CD4-positive, alpha-beta T cell treated with Interleukin-2 at 100 ng/mL for 4 hours (primary cell): ENCODE results near the gene COMP.
"Not testable (repeated sequence)": the region's sequence is repeated elsewhere in the genome, so short reads cannot be mapped to it uniquely, and the experiment has no call there.

Source experiments
- DNase-seq: peaks from one replicate; pipeline ENCODE4 v3.0.0-alpha.2; 2020; ENCODE audit warnings: low spot score

The COMP gene

DNA sequence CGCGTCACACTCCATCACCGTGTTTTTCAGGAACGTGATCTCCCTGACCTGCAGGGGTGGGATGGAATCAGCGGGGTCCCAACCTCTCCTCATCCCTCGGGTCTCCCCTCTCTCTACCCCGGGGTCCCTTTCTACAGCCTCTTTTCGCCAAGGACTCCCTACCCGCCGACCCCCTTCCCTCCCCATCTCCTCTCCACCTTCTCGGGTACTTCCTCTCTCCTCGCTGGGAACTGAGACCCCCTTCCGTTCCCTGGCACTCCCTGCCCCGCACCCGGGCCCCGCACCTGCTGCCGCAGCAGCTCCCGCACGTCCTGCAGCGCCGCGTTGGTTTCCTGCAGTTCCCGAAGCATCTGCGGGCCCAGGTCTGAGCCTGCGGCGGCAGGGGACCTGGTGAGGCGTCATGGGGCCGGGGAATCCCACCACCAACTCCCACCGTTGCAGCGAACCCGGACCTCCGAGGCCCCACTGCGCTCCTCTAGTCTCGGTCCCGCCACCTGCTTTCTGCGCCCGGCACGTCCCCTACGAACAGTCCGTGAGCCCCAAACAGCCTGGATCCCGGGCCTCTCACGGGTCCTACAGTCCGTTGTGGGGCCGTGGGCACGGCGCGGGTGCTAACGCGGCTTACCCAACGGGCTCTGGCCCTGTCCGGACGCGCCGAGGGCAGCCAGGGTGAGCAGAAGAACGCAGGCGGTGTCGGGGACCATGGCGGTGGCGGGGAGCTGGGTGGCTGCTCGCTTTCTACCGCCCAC is at the start of gene COMP:
Gene COMP, minus strand, starts transcription at position 740 of the 749 bp plus-strand sequence. Its CDS starts 36 bp downstream, at position 704.
- no peak for DNase-seq

DNA sequence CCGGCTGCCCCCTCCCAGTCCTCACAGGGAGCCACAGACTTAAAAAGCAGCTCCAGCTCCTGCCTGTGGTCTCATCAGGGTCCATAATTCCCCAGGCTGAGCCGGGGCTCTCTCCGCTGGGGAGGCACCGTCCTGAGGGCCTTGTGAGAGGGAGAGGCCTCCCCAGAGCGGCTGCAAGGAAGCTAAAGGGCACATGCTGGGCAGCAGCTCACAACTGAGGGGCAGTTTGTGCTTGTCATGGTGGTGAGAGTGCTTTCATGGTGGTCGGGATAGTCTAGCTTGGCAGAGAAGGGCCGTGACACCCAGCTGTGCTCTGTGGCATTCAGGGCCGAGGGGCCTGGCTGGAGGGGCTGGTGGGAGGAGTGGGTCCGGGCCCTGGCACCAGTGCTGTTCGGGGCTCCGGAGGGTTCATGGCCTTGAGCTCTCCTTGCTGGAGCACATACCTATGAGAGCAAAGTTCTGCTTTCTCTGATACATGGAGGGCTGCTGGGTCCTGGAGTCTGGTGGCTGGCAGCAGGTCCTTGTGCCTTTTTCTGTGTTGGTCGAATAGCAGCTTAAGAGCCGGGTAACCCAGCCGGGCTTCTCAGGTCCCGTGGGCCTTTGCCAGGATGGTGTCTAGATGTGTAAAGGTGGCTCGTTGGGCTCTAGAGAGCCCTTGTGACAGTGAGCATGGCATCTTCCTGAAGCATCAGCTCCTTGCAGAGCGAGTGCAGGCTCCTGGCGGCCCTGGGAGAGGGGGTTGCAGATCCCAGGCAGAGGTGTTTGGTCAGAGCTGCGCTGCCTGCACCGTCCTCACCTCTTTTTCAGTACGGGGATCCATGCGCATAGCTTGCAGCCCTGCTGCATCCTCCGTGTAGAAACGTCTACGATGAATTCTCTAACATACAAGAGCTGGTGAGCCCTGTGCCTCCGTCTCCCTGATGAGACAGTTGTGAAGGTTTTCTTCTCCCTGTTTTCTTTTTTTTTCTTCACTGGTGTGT is 49.5 kb upstream of the COMP start:
- DNase-seq, result no peak

DNA sequence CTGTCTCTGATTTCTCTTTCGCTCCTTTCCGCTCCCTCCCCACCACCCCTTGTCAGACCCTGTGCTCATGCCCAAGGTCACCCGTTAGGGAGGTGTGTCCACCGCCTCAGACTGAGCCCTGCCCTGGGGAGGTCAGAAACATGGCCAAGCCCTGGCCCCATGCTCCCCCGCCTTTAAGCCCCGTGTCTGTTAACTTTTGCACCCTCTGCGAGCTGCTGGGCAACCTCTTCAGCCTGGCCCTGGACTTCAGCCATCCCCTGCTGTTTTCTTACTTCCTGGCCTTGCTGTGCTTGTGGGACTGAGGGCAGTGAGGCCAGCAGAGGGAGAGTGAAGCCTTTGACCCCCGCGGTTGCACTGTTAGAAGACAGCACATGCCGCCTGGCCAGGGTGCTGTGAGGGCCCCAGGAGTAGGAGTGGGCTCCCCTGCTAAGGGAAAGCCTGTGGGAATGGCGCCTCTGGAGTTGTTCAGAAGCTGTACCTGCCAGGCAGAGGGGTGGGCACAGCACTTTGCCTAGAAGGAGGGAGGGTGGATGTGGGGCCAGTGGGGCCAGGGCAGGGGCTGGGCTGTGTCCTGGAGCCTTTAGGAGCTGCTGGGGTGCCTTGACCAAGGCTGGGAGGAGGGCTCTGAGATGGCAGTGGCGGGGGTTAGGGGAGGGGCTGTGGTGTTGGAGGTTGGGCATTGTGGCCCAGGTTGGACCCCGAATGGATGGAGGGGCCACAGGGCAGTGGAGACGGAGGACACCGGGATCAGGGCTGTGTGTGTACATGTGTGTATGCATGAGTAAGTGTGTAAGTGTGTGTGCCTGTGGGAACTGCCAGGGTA is 48.6 kb upstream of the COMP start:
- DNase-seq, result no peak

DNA sequence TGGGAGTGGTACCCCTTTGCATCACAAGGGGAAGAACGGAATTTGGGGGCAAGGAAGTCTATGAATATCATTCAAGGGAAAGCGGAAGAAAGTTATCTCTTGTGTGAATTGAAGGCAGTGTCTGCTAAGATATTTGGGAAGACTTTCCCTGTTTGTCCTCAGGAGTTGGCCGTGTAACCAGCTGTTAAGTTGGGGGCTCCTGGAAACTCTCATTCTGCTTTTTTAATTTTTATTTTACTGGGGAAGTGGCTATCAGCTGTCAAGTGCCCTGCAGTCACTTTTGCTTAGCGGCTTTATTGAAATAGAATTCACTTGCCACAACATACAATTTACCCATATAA is 43.5 kb upstream of the COMP start:
- DNase-seq, result no peak

DNA sequence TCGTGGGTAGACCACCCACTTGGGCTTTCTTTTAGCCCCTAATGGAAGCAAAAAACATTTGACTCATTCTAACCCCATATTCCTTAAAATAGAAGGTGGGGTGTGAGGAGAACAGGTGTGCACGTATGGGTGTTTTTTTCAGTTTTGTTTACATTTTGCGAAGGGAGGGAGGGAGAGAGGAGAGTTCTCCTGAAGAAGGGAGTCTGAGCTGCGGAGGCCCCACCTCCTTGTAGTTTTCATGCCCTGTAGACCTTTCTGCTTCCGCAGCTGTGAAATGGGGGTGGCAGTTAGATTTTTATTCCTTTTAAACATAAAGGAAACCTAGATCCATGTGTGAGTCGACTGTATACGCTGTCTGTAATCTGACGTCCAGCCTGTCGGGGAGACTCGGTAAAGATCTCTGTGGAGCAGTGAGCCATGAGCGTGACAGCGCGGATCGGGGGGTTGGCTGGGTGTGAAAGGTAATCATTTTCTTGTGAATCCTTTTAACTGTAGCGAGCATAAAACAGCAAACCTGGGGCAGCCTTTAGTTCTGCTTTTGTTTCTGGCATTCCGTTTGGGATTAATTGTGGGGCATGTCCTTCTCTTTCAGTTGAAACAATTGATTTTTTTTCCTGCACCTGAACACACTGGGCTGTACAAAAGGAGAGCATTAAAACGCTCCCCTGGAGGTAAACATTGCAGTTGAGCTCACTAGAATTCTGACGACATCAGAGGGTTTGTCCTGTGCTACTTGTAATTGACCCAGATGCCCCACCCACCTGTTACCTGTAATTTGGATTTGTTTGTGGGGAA is 42.9 kb upstream of the COMP start:
- no peak for DNase-seq

DNA sequence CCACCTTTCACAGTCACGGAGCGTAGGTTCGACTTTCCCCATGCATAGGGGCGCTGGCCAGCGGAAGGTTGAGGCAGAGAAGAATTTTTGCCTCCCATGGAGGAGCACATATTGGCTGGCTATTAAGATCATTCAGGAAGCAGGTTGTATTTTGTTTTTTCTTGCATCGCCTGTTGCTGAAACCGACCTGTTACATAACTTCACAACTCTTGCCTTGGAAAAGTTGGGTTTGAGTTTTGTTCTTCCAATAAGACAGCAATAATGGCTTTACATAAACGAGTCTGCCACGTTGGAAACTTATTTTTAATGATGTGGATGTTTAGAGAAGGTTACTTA is 42.0 kb upstream of the COMP start:
- DNase-seq, result no peak

DNA sequence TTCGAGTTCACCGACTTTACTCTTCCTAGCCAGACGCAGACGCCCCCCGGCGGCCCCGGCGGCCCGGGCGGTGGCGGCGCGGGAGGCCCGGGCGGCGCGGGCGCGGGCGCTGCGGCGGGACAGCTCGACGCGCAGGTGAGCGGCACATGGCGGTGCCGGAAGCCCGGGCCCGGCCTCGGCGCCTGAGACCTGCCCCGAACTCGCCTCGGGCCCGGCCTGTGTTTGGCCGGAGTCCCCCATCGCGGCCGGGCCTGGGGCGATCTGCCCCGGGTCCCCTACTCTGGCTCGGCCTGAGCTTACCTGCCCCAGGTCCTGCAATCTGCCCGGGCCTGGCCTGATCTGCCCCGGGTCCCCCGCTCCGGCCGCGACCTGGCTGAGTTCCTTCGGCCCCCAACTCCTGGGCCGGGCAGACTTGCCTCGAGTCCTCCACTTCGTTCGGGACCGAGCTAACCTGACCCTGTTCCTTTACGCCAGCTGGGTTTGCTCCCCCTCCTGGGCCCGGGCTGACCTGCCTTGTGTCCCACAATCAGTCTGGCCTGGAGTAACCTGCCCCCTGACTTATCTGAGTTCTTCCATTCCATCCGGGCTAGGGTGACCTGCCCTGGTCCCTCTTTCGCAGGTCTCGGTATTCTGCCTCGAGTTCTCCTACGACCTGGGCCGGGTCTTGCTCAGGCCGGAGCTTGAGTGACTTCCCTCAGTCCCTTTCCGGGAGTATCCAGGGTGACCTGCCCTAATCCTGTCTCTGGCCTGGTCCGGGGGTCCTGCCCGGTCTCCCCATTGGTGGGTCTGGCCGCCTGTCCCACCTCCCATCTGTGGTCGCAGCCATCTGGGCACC is 41.4 kb upstream of the COMP start:
- no peak for DNase-seq

DNA sequence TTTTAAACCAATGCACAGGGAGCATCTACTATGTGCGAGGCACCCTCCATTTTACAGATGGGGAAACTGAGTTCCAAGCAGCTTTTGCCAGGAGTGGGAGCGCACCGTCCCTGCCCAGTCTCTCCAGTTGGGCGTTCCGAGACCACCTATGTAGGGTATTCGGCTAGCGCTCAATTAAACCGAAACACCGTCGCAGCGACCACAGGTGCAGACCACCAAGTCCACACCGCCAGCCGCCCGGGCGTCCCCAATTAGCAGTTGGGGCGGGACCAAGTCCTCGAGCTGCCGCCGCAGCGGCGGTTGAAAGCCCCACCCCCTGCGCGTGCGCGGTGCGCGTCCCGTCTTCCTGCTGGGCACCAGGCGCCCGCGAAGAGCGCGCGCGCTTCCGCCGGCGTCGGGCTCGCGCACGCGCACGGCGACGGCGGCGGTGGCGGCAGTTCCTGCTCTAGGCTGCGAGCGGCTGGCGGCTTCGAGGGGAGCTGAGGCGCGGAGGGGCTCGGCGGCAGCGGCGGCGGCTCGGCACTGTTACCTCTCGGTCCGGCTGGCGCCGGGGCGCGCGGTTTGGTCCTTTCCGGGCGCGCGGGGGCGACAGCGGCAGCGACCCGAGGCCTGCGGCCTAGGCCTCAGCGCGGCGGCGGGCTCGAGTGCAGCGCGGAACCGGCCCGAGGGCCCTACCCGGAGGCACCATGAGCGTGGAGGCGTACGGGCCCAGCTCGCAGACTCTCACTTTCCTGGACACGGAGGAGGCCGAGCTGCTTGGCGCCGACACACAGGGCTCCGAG is 40.6 kb upstream of the COMP start, which contains the start of gene UPF1:
Gene UPF1, plus strand, starts transcription at position 436 of the 782 bp plus-strand sequence. Its CDS starts 251 bp downstream, at position 687.
- DNase-seq, result peak; percentile 95

DNA sequence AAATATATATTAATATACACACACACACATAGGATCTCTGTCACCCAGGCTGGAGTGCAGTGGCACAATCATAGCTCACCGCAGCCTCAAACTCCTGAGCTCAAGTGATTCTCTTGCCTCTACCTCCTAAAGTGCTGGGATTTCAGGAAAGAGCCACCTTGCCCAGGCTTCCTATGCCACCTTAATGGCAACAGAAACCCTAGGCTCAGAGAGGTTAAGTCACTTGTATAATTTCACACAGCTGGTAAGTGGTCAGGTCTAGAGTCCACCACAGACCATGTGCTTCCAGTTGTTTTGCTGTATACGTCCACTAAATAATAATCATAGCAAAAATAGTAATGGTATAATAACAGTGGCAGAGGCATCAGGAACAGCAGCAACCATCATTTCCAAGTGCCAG is 39.4 kb upstream of the COMP start:
- no peak for DNase-seq

DNA sequence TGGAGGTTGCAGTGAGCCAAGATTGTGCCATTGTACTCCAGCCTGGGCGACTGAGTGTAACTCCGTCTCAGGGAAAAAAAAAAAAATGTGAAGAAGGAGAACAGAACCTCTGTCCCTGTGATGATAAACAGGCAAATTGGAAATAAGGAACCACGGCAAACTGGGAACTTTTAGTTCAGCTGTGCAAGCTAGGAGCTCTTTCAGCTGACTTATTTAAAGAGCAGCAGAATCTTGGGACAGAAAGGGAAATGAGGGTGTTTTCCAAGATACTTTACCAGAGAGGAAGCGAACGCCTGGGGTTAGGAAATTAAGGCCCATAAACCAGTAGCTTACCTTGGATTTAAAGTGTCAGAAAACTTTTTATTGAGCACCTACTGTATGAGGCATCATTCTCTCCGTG is 37.7 kb upstream of the COMP start:
- DNase-seq, result no peak

DNA sequence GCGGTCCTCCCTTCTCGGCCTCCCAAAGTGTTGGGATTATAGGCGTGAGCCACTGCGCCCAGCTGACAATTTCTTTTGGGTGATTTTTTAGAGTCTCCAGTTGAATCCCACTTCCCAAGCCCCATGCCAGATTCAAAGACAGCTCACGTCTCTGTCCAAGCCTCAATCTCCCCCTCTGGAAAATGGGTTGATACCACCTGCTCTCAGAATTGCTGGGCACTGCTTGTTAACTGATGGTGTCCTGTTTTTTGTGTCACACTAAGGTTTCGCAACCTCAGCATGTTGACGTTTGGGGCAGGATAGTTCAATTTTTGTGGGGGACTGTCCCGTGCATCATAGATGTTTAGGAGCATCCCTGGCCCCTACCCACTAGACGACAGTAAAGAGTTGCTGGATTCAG is 26.5 kb upstream of the COMP start:
- DNase-seq, result no peak

DNA sequence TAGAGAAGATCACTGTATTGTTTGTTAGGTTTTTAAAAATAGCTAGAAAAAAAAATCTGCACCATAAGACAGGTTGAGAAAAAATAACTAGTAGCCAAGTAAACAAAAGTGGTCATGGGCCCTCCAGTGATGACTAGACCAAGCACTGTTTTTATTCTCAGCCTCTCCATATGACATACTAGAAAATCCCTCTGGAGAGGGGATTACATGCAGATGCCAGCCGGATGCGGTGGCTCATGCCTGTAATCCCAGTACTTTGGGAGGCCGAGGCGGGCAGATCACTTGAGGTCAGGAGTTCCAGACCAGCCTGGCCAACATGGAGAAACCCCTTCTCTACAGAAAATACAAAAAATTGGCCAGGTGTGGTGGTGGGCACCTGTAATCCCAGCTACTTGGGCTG is 25.5 kb upstream of the COMP start:
- not testable (repeated sequence) for DNase-seq

DNA sequence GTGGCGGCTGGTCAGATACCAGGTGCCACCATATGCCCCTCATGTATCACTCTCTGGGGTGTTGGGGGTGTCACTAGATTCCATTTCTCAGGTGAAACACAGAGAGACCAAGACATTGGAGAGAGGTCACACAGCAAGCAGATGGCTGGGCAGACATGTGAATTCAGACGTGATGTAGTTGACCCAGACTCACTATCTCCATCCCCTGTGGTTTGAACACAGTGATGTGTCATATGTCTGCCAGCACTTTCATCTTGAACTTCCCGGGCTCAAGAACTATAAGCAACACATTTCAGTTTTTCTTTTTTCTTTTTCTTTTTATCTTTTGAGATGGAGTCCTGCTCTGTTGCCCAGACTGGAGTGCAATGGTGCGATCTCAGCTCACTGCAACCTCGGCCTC is 24.6 kb upstream of the COMP start:
- no peak for DNase-seq

DNA sequence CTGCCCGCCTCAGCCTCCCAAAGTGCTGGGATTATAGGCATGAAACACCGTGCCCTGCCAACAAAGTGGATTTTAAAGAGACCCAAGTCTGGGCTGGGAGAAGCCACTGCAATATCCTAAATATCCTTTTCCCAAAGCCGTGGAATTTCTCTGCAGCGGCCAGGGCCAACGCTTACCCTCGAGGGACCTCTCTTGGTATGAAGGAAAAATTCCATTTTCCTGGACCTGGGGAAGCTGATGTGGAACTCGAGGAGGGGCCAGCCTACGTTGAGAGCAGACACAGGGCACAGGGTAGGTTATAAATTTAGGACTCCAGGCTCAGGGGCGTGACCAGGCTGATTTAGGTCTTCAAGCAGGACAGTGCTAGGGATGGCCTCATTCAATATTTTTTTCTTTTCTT is 23.0 kb upstream of the COMP start:
- no peak for DNase-seq

DNA sequence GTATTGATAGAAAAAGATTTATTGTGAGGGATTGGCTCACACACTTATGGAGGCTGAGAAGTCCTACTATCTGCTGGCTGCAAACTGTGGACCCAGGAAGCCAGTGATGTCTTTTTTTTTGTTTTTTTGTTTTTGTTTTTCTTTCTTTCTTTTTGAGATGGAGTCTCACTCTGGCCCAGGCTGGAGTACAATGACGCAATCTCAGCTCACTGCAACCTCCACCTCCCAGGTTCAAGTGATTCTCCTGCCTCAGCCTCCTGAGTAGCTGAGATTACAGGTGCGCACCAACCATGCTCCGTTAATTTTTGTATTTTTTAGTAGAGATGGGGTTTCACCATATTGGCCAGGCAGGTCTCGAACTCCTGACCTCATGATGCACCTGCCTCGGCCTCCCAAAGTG is 20.5 kb upstream of the COMP start:
- not testable (repeated sequence) for DNase-seq

DNA sequence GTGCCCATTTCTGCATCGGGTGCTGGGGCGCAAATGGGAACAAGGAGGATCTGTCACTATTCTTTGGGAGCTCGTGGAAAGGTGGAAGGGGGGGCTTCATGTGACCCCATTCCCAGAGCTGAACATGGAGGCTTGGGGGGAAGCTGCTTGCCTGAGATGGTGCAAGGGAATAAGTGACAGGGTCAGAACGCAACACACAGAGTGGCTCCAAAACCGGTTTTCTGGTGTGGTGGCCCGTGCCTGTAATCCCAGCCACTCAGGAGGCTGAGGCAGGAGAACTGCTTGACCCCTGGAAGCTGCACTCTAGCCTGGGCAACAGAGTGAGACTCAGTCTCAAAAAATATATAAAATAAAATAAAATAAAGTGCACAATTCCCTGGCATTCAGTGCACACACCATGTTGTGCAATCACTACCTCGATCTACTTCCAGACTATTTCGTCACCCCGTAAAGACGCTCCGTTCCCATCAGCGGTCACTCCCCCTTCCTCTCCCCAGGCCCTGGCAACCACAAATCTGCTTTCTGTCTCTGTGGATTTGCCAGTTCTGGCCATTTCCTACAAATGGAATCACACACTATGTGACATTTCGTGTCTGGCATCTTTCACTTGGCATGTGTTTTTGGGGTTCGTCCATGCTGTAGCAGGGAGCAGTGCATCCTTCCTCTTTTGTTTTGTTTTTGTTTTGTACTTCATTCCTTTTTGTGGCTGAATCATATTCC is 18.2 kb upstream of the COMP start:
- no peak for DNase-seq

DNA sequence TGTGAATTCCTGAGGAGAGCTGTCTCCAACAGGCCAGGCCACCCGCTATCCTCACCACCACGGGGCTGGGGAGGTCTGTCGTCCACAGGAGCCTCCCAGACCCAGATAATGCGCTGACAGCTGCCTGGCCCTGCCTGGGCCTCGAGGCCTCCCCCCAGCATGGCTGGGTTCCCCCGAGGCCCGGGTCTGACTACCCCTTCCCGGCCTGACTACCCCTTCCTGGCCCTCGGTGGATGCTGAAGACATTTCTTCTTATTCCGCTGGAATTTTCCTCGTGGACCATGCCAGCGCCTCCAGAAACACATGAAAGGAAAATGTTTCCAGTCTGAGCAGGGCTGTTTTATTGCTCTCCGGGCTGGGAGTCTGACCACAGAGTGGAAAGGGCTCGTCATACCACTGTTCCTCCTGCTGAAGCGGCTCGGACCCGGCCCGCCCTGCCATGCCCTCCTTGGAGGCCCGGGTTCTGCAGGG is 16.8 kb upstream of the COMP start:
- no peak for DNase-seq

DNA sequence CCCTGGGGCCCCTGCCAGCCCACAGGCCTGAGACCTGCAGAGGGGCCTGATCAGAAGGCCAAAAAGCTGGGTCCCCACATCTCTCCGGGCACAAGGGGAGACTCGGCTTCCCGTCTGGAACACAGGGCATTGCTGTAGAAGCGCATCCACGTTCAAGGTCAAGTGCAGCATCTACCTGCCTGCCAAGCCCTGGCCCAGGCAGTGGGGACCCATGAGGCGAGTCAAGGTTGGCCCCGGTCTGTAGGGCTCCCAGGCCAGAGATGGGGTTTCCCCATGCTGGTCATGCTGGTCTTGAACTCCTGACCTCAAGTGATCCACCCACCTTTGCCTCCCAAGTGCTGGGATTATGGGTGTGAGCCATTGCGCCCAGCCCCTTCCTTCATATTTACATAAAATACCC is 13.5 kb upstream of the COMP start:
- no peak for DNase-seq

DNA sequence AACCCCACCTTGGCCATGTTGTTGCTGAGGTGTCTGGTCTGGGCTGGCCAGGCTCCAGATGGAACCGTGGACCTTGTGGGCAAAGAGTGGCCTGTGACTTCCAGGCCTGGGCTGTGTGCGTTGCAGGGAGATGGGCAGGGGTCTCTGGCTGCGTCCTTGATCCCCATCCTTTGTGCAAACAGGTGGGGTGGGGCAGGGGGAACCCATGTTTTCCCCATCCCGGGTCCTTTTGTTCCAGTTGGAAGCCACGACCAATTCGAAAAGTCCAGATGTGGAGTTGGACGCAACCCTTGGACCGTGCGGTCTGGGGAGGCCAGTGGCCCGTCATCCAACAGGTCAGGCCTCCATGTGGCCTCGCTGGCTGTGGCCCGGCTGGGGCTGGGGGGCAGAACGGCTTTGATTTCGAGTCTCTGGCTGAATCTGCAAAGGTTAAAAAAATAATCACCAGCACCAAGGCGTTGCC is 13.1 kb upstream of the COMP start:
- DNase-seq, result no peak
